A673 (cell line): ENCODE data around the gene CRIP1. TPM values are rescaled to one million over a fixed set of nuclear protein-coding genes. Genes with fewer than 3 reads are reported as not detected.

ENCODE experiments used
- BruUV-seq: library from RNA; stranded (reverse); fragments of 400-500 nt; replicated peaks from 2 replicates; lab custom pipeline; 2021; lab: Mats Ljungman, UMichigan
- CTCF ChIA-PET: fragments of 300-600 bp; sonication (Branson Sonifier 250); formaldehyde crosslinking; loops from one replicate; lab custom pipeline; 2022; ENCODE audit warnings: antibody characterized with exemption; lab: Charles Lee
- POLR2A ChIA-PET: fragments of 300-600 bp; sonication (Branson Sonifier 250); formaldehyde crosslinking; loops from one replicate; lab custom pipeline; 2022; ENCODE audit warnings: antibody characterized with exemption; ENCODE audit not compliant: low non-redundant PET; lab: Charles Lee
- DNase-seq: peaks from one replicate; pipeline ENCODE4 v3.0.0-alpha.2; 2015; ENCODE audit warnings: low spot score
- H3K27ac ChIP-seq: fragments of 200-600 bp; sonication (generic); 2 replicates; pipeline ENCODE4 v1.5.1; 2016; ENCODE audit warnings: mixed run types, low read depth, mild to moderate bottlenecking, mixed read lengths, antibody characterized with exemption, low read length; ENCODE audit not compliant: poor library complexity, severe bottlenecking
- H3K27me3 ChIP-seq: fragments of 200-600 bp; sonication (generic); replicated peaks from 2 replicates; pipeline ENCODE4 v1.6.1; 2017; ENCODE audit warnings: mixed run types, low read depth, mild to moderate bottlenecking, mixed read lengths, antibody characterized with exemption, low read length; ENCODE audit not compliant: insufficient read depth, poor library complexity
- H3K36me3 ChIP-seq: fragments of 200-600 bp; sonication (generic); 2 replicates; pipeline ENCODE4 v1.6.1; 2016; ENCODE audit warnings: mixed run types, mild to moderate bottlenecking, mixed read lengths, antibody characterized with exemption, low read length; ENCODE audit not compliant: insufficient read depth, poor library complexity, severe bottlenecking
- H3K4me1 ChIP-seq: fragments of 200-600 bp; sonication (generic); 2 replicates; pipeline ENCODE4 v1.6.1; 2017; ENCODE audit warnings: mixed run types, mild to moderate bottlenecking, mixed read lengths, antibody characterized with exemption, low read length; ENCODE audit not compliant: insufficient read depth, poor library complexity, severe bottlenecking
- H3K4me3 ChIP-seq: fragments of 200-600 bp; sonication (generic); 2 replicates; pipeline ENCODE4 v1.5.1; 2016; ENCODE audit warnings: low read depth, mixed run types, mild to moderate bottlenecking, mixed read lengths, low read length; ENCODE audit not compliant: poor library complexity, severe bottlenecking
- H3K9me3 ChIP-seq: fragments of 200-600 bp; sonication (generic); 2 replicates; pipeline ENCODE4 v1.6.1; 2016; ENCODE audit warnings: mixed run types, low read depth, mild to moderate bottlenecking, mixed read lengths, antibody characterized with exemption, low read length; ENCODE audit not compliant: poor library complexity, severe bottlenecking
- CTCF ChIP-seq: fragments of 300-800, 200-600 bp; sonication (generic); conservative IDR thresholded peaks from 2 replicates; pipeline ENCODE4 v1.5.1; 2017; ENCODE audit warnings: low read depth, mild to moderate bottlenecking, antibody characterized with exemption, low read length, moderate library complexity, mixed read lengths
- EZH2 ChIP-seq: fragments of 200-600 bp; sonication (generic); IDR thresholded peaks from 2 replicates; pipeline ENCODE4 v1.6.1; 2017; ENCODE audit warnings: borderline replicate concordance, low read depth, mild to moderate bottlenecking, mixed read lengths, antibody characterized with exemption, low read length; ENCODE audit not compliant: poor library complexity, severe bottlenecking
- intact Hi-C: fragments of 100-400 bp; cut with micrococcal nuclease; formaldehyde crosslinking; loops from one replicate; pipeline ENCODE4 v1.10.0; 2022; ENCODE audit not compliant: unreplicated experiment
- total RNA-seq: library from RNA; stranded (reverse); gene quantifications from 2 replicates; pipeline ENCODE4 v1.2.3, GENCODE V29; 2021

Gene CRIP1
- total RNA-seq, 1 experiment from 2014 or later, result 47.7 TPM

- POLR2A ChIA-PET, result no interaction called here
- TF ChIP-seq CTCF, result no peak
- TF ChIP-seq EZH2, result no peak
- intact Hi-C loops, result no loop called here
- Histone ChIP-seq H3K27ac (no peak overlapping the region), H3K4me1 (peaks cover 44% of the 10 kb centered on the region), H3K27me3 (no peaks in the 10 kb centered on the region), H3K36me3 (no peaks in the 10 kb centered on the region), H3K9me3 (no peaks in the 10 kb centered on the region), H3K4me3 (no peak overlapping the region)
- no peak for DNase-seq
- no TSS peak for BruUV-seq
- CTCF ChIA-PET, result no interaction called here
These were observed 1.7 kb upstream of the CRIP1 start for GRCh38 chr14:105484997-105485393.

GRCh38 chr14:105485739-105486162, 935 bp upstream of the CRIP1 start:
- Histone ChIP-seq H3K4me3 (no peak overlapping the region), H3K9me3 (no peaks in the 10 kb centered on the region), H3K27ac (no peak overlapping the region), H3K36me3 (no peaks in the 10 kb centered on the region), H3K27me3 (no peaks in the 10 kb centered on the region), H3K4me1 (peaks cover 36% of the 10 kb centered on the region)
- ChIA-PET POLR2A (no interaction called here), CTCF (no interaction called here)
- intact Hi-C loops, result no loop called here
- DNase-seq, result peak; percentile 64
- BruUV-seq, result no TSS peak
- TF ChIP-seq CTCF (peak; percentile 39; the same call in 1 of the 2 replicates), EZH2 (no peak)

- no peak for DNase-seq
- no TSS peak for BruUV-seq
- Histone ChIP-seq H3K4me3 (peak overlapping the region; percentile 58), H3K9me3 (no peaks in the 10 kb centered on the region), H3K4me1 (peaks cover 29% of the 10 kb centered on the region), H3K27me3 (no peaks in the 10 kb centered on the region), H3K27ac (peak overlapping the region; percentile 50), H3K36me3 (no peaks in the 10 kb centered on the region)
- CTCF ChIA-PET, result no interaction called here
- TF ChIP-seq CTCF, result no peak
- TF ChIP-seq EZH2, result no peak
- POLR2A ChIA-PET, result no interaction called here
- intact Hi-C loops, result no loop called here
These were observed 325 bp downstream of the CRIP1 start for GRCh38 chr14:105486974-105487448.
